Muscle layer of duodenum (tissue), 2 donors: ENCODE results near the gene SLC25A40.
"Not testable (repeated sequence)": the region's sequence is repeated elsewhere in the genome, so short reads cannot be mapped to it uniquely, and the experiment has no call there.

Experiments
- H3K27ac ChIP-seq: one replicate; pipeline ENCODE4 v1.7.0; 2013; ENCODE audit warnings: mild to moderate bottlenecking, low read length
- H3K27me3 ChIP-seq: one replicate; pipeline ENCODE4 v1.7.0; 2013; ENCODE audit warnings: low read depth, mild to moderate bottlenecking, control low read depth, low read length
- H3K36me3 ChIP-seq, 2 donors: one replicate each; pipeline ENCODE4 v1.7.0; 2013; ENCODE audit warnings: low read length in 2 of 2, control low read depth in 1 of 2, mild to moderate bottlenecking in 1 of 2; ENCODE audit not compliant: insufficient read depth in 2 of 2, control insufficient read depth in 1 of 2
- H3K4me1 ChIP-seq, 2 donors: one replicate each; pipeline ENCODE4 v1.7.0; 2013; ENCODE audit warnings: low read length in 2 of 2, mild to moderate bottlenecking in 2 of 2, control low read depth in 1 of 2, moderate library complexity in 1 of 2; ENCODE audit not compliant: insufficient read depth in 2 of 2, control insufficient read depth in 1 of 2
- H3K4me3 ChIP-seq, 2 donors: one replicate each; pipeline ENCODE4 v1.7.0; 2013; ENCODE audit warnings: low read length in 2 of 2, low read depth in 1 of 2, mild to moderate bottlenecking in 1 of 2
- H3K9me3 ChIP-seq, 2 donors: one replicate each; pipeline ENCODE4 v1.7.0; 2013; ENCODE audit warnings: low read length in 2 of 2, control low read depth in 1 of 2, mild to moderate bottlenecking in 1 of 2; ENCODE audit not compliant: control insufficient read depth in 1 of 2
- donor health status: healthy.

Gene SLC25A40

DNA sequence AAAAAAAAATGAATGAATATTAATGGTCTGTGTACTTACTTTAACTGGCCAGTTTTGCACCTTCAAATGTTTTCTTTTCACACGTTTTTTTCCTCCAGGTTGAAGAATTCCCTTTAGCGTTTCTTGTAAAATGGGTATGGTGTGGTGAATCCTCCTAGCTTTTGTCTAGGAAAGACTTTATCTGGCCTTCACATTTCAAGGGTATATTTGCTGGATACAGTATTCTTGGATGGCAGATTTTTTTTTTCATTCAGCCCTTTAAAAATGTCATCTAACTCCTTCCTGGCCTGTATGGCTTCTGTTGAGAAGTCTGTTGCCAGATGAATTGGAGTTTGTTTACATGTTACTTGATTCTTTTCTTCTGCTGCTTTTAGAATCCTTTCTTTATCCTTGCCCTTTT lies 10.1 kb downstream of the SLC25A40 start:
- H3K4me1 ChIP-seq: no peaks in the 10 kb centered on the region
- H3K27me3 ChIP-seq: no peaks in the 10 kb centered on the region
- H3K27ac ChIP-seq: no peak overlapping the region
- peaks cover 5 to 28% of the 10 kb centered on the region in 2 donors for H3K9me3 ChIP-seq
- peaks cover 0 to 18% of the 10 kb centered on the region in 2 donors for H3K36me3 ChIP-seq
- H3K4me3 ChIP-seq: peak overlapping the region in 1 of 2 donors; percentile 32

DNA sequence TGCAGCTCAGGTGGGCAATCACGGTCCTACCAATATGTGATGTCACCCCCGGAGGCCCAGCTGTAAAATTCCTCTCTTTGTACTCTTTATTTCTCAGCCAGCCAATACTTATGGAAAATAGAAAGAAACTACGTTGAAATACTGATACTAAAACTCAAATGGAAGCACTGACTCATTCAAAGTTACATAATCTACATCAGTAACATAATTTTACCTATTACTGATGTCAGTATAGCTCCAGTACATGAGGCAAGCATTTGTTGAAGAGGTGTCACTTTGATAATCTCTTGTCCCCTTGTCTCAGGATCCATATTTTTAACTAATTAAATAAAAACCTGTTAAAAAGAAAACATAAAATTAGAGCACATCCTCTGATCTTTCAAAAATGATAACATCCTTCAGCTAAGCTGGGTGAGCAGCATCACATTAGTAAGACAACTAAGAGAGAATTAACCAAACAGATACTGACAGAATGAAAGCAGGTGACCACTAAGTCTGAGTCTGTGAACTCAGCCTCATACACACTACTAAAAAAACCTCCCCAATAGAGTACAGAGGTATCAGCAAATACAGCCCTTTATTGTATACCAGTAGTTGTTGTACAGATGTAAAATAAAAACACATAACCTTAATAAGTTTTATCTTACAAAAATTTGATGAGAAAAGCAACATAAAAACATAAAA lies 17.6 kb downstream of the SLC25A40 start:
- Histone ChIP-seq H3K36me3 (peaks cover 0 to 20% of the 10 kb centered on the region in 2 donors), H3K27ac (no peak overlapping the region), H3K4me3 (no peak overlapping the region), H3K27me3 (no peaks in the 10 kb centered on the region), H3K9me3 (no peaks in the 10 kb centered on the region), H3K4me1 (no peaks in the 10 kb centered on the region)

DNA sequence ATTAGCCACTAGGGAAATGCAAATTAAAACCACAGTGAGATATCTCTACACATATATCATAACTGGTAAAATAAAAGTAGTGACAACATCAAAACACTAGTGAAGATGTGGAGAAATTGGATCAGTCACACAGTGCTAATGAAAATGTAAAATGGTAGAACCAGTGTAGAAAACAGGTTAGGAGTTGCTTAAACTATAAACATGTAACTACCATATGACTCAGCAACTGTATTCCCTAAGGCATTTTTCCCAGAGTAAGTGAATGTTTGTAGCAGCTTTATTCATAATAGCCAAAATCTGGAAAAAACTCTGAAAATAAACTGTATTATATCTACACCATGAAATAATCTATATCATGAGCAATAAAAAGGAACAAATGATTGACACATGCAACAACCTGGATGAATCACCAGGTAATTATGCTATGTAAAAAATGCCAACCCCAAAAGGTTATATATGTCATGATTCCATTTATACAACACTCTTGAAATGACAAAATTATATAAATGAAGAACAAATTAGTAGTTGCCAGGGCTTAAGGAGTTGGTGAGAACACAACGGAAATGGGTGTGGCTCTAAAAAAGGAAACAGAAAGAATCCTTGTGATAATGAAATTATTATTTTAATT lies 22.8 kb downstream of the SLC25A40 start:
- no peaks in the 10 kb centered on the region for H3K27me3 ChIP-seq
- H3K27ac ChIP-seq: no peak overlapping the region
- H3K4me1 ChIP-seq: no peaks in the 10 kb centered on the region
- H3K9me3 ChIP-seq: no peaks in the 10 kb centered on the region
- no peak overlapping the region for H3K4me3 ChIP-seq
- H3K36me3 ChIP-seq: peaks cover 9 to 21% of the 10 kb centered on the region in 2 donors

DNA sequence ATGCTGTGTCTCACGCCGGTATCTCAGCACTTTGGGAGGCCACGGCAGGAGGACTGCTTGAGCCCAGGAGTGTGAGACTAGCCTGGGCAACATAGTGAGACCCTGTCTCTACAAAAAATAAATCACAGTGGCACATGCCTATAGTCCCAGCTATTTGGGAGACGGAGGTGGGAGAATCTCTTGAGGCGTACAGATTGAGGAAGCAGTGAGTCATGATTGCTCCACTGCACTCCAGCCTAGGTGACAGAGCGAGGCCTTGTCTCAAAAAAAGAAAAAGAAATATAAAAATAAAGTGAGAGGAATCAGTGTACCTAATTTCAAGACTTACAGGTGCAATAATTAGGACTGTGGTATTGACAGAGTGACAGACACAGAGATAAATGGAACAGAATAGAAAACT lies 23.9 kb downstream of the SLC25A40 start:
- H3K4me3 ChIP-seq: no peak overlapping the region
- no peaks in the 10 kb centered on the region for H3K4me1 ChIP-seq
- H3K36me3 ChIP-seq: peaks cover 9 to 10% of the 10 kb centered on the region in 2 donors
- no peaks in the 10 kb centered on the region for H3K9me3 ChIP-seq
- H3K27me3 ChIP-seq: no peaks in the 10 kb centered on the region
- no peak overlapping the region for H3K27ac ChIP-seq

DNA sequence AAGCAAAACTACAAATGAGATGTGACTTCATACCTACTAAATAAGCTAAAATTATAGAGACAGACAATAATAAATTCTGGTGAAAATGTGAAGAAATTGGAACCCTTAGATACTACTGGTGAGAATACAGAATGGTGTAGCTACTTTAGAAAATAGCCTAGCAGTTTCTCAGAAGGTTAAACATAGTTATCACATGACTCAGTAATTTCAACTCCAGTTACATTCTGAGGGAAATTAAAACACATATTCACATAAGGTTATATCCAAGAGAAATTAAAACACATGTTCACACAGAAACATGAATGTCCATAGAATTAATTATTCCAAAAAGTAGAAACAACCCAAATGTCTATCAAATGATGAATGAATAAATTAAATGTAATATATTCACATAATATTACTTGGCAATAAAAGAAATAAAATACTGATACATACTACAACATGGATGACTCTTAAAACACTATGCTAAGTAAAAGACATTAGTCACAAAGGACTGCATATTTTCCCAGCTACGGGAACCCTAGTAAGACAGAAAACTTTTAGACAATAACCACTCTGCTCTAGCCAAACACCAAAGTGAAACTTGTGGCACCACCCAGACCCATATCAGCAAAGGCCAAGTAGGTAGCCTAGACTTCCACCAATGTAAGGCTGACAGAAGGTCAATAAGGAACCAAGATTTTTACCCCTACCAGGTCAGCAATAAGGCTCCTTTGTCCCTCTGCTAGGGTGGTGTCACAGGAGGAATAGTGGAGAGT lies 25.1 kb downstream of the SLC25A40 start:
- no peak overlapping the region for H3K4me3 ChIP-seq
- H3K27ac ChIP-seq: no peak overlapping the region
- H3K27me3 ChIP-seq: no peaks in the 10 kb centered on the region
- peaks cover 9 to 18% of the 10 kb centered on the region in 2 donors for H3K36me3 ChIP-seq
- no peaks in the 10 kb centered on the region for H3K4me1 ChIP-seq
- H3K9me3 ChIP-seq: no peaks in the 10 kb centered on the region

DNA sequence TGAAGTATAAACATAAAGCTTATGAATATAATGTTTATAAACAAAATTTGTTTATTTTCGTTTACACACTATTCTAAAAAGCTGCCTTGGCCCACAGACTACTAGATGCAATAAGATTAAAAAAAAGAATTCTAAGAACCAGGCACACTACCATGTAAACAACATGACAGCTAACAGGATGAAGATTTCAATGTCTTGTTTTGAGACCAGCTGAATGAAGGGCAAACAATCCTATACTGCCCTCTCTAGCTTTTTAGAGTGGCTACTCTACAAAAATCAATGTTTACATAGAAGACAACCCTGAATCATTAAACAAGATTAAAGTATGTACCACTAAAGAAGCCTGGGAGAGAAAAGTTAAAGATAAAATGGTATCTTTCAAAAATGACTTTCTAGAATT lies 38.6 kb downstream of the SLC25A40 start:
- Histone ChIP-seq H3K4me3 (no peak overlapping the region), H3K36me3 (peaks cover 0 to 3% of the 10 kb centered on the region in 2 donors), H3K27me3 (no peaks in the 10 kb centered on the region), H3K27ac (no peak overlapping the region), H3K9me3 (no peaks in the 10 kb centered on the region), H3K4me1 (no peaks in the 10 kb centered on the region)

DNA sequence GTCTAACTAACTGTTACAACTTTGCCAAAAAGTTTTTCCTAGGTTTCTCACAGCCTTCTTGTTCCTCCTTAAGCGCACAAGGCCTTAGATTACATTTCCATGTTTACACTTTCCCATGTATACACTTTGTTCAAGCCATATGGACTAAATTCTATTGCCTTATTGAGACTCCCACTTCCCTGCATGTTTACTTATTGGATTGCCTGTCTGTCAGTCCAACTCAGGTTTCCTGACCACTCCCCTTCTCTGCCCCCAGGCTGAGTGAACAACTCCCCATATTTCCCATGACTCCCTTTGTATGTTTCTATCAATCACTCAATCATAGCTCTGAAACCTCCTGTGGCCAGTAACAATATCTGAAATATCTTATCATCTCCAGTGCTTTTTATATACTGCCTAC lies 43.0 kb downstream of the SLC25A40 start:
- H3K4me1 ChIP-seq: no peaks in the 10 kb centered on the region
- H3K9me3 ChIP-seq: peaks cover 0 to 6% of the 10 kb centered on the region in 2 donors
- H3K4me3 ChIP-seq: no peak overlapping the region
- no peak overlapping the region for H3K27ac ChIP-seq
- H3K27me3 ChIP-seq: no peaks in the 10 kb centered on the region
- H3K36me3 ChIP-seq: peaks cover 3 to 4% of the 10 kb centered on the region in 2 donors

DNA sequence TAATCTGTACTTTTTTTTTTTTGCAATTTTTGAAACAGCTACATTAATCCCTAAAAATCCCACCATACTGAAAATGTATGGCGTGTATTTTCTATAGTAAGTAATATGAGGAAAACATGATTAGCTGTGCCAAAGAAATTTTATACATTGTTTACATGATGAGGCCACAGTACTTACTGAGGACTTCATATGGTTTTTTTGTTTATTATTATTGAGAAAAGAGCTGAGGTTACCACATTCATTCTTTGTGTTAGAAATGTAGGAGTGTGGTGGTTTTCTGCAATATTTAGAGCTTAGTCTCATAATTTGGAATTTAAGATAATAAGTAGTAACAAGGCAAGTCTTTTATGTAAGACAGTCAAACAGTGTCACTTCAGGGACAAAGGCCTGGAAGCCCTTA lies 45.1 kb downstream of the SLC25A40 start:
- Histone ChIP-seq H3K27me3 (no peaks in the 10 kb centered on the region), H3K9me3 (peaks cover 0 to 6% of the 10 kb centered on the region in 2 donors), H3K4me1 (no peaks in the 10 kb centered on the region), H3K4me3 (no peak overlapping the region), H3K36me3 (peaks cover 3 to 4% of the 10 kb centered on the region in 2 donors), H3K27ac (no peak overlapping the region)

DNA sequence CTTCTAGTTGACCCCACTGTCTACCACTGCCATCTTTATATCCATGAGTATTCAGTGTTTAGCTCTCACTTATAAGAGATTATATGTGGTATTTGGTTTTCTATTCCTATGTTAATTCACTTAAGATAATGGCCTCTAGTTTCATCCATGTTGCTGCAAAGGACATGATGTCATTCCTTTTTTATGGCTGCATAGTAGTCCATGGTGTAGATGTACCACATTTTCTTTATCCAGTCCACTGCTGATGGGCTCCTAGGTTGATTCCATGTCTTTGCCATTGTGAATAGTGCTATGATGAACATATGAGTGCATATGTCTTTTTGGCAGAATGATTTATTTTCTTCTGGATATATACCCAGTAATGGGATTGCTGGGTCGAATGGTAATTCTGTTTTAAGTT lies 47.8 kb downstream of the SLC25A40 start:
- H3K27me3 ChIP-seq, H3K4me1 ChIP-seq, H3K27ac ChIP-seq, H3K36me3 ChIP-seq, H3K4me3 ChIP-seq, H3K9me3 ChIP-seq: not testable (repeated sequence)

DNA sequence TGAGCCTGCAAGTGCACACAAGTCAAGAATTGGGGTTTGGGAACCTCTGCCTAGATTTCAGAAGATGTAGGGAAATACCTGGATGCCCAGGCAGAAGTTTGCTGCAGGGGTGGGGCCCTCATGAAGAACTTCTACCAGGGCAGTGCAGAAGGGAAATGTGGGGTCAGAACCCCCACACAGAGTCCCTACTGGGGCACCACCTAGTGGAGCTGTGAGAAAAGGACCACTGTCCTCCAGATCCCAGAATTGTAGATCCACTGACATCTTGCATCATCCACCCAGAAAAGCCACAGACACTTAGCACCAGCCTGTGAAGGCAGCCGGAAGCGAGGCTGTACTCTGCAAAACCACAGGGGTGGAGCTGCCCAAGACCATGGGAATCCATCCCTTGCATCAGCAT lies 50.8 kb downstream of the SLC25A40 start:
- H3K4me1 ChIP-seq, H3K9me3 ChIP-seq, H3K27me3 ChIP-seq: not testable (repeated sequence)

DNA sequence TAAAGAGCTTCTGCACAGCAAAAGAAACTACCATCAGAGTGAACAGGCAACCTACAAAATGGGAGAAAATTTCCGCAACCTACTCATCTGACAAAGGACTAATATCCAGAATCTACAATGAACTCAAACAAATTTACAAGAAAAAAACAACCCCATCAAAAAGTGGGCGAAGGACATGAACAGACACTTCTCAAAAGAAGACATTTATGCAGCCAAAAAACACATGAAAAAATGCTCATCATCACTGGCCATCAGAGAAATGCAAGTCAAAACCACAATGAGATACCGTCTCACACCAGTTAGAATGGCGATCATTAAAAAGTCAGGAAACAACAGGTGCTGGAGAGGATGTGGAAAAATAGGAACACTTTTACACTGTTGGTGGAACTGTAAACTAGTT lies 54.1 kb downstream of the SLC25A40 start:
- not testable (repeated sequence) for H3K4me1 ChIP-seq, H3K27ac ChIP-seq, H3K4me3 ChIP-seq, H3K27me3 ChIP-seq, H3K9me3 ChIP-seq, H3K36me3 ChIP-seq

More for the DNA sequence above, 50.8 kb downstream of the SLC25A40 start:
- not testable (repeated sequence) for H3K36me3 ChIP-seq, H3K27ac ChIP-seq, H3K4me3 ChIP-seq
